MM.1S (cell line): ENCODE results near the gene C12orf50.
"Not testable (repeated sequence)": the region's sequence is repeated elsewhere in the genome, so short reads cannot be mapped to it uniquely, and the experiment has no call there.

Source experiments
- DNase-seq: peaks from one replicate; pipeline ENCODE4 v3.0.0-alpha.2; 2015
- H2AFZ ChIP-seq: fragments of 300-600 bp; sonication (generic); 2 replicates; pipeline ENCODE4 v1.6.0; 2016; ENCODE audit warnings: antibody characterized with exemption, low read length
- H3F3A ChIP-seq: fragments of 300-600 bp; sonication (generic); 2 replicates; pipeline ENCODE4 v1.6.1; 2016; ENCODE audit warnings: mild to moderate bottlenecking, antibody characterized with exemption, low read length, moderate library complexity, mixed read lengths; ENCODE audit not compliant: insufficient read depth
- H3K27ac ChIP-seq: fragments of 300-600 bp; sonication (generic); 2 replicates; pipeline ENCODE4 v1.5.1; 2016; ENCODE audit warnings: mild to moderate bottlenecking, low read length
- H3K27me3 ChIP-seq: fragments of 300-600 bp; sonication (generic); replicated peaks from 2 replicates; pipeline ENCODE4 v1.6.0; 2016; ENCODE audit warnings: low read length; ENCODE audit not compliant: insufficient read depth
- H3K36me3 ChIP-seq: fragments of 300-600 bp; sonication (generic); replicated peaks from 2 replicates; pipeline ENCODE4 v1.6.1; 2016; ENCODE audit warnings: mild to moderate bottlenecking, low read length, mixed read lengths; ENCODE audit not compliant: insufficient read depth
- H3K4me1 ChIP-seq: fragments of 300-600 bp; sonication (generic); 2 replicates; pipeline ENCODE4 v1.6.1; 2016; ENCODE audit warnings: low read length, mixed read lengths
- H3K4me2 ChIP-seq: fragments of 300-600 bp; sonication (generic); 2 replicates; pipeline ENCODE4 v1.6.0; 2016; ENCODE audit warnings: low read depth, low read length
- H3K4me3 ChIP-seq: fragments of 300-600 bp; sonication (generic); 2 replicates; pipeline ENCODE4 v1.5.1; 2016; ENCODE audit warnings: low read length, mixed read lengths
- H3K79me2 ChIP-seq: fragments of 300-600 bp; sonication (generic); 2 replicates; pipeline ENCODE4 v1.6.1; 2016; ENCODE audit warnings: mixed run types, low read length, mixed read lengths
- H3K9ac ChIP-seq: fragments of 300-600 bp; sonication (generic); 2 replicates; pipeline ENCODE4 v1.6.1; 2016; ENCODE audit warnings: low read length, mixed read lengths
- H3K9me2 ChIP-seq: fragments of 300-600 bp; sonication (generic); replicated peaks from 2 replicates; pipeline ENCODE4 v1.6.1; 2016; ENCODE audit warnings: mild to moderate bottlenecking, low read length, mixed read lengths; ENCODE audit not compliant: insufficient read depth
- H3K9me3 ChIP-seq: fragments of 300-600 bp; sonication (generic); replicated peaks from 2 replicates; pipeline ENCODE4 v1.6.1; 2016; ENCODE audit warnings: mild to moderate bottlenecking, low read length, mixed read lengths; ENCODE audit not compliant: insufficient read depth
- H4K20me1 ChIP-seq: fragments of 300-600 bp; sonication (generic); 2 replicates; pipeline ENCODE4 v1.6.1; 2016; ENCODE audit warnings: mild to moderate bottlenecking, low read length, moderate library complexity, mixed read lengths; ENCODE audit not compliant: insufficient read depth
- CTCF ChIP-seq: fragments of 300-600 bp; sonication (generic); IDR thresholded peaks from 2 replicates; pipeline ENCODE4 v1.5.1; 2016; ENCODE audit warnings: antibody characterized with exemption, low read length, mixed read lengths
- EZH2 ChIP-seq: fragments of 300-600 bp; sonication (generic); optimal IDR thresholded peaks from 2 replicates; pipeline ENCODE3; 2017; ENCODE audit warnings: low read depth, mild to moderate bottlenecking, antibody characterized with exemption, low read length, mixed read lengths
- EZH2phosphoT487 ChIP-seq: fragments of 300-600 bp; sonication (generic); IDR thresholded peaks from 2 replicates; pipeline ENCODE4 v1.6.1; 2018; ENCODE audit warnings: antibody characterized with exemption, low read length

The C12orf50 gene

GRCh38 chr12:87975879-87976278 lies 53.3 kb downstream of the C12orf50 start:
- TF ChIP-seq EZH2phosphoT487 (no peak), EZH2 (no peak), CTCF (no peak)
- no peak overlapping the region for H3K9ac ChIP-seq
- H3K4me2 ChIP-seq = no peak overlapping the region
- H4K20me1 ChIP-seq = no peaks in the 10 kb centered on the region
- H3K9me2 ChIP-seq = no peaks in the 10 kb centered on the region
- no peak overlapping the region for H3K27ac ChIP-seq
- no peaks in the 10 kb centered on the region for H3K4me1 ChIP-seq
- no peak for DNase-seq
- H3K27me3 ChIP-seq = no peaks in the 10 kb centered on the region
- H3K36me3 ChIP-seq = no peaks in the 10 kb centered on the region
- H3F3A ChIP-seq = no peaks in the 10 kb centered on the region
- no peaks in the 10 kb centered on the region for H3K9me3 ChIP-seq
- H3K79me2 ChIP-seq = no peaks in the 10 kb centered on the region
- no peak overlapping the region for H2AFZ ChIP-seq
- no peak overlapping the region for H3K4me3 ChIP-seq

GRCh38 chr12:87967871-87968270 lies 61.3 kb downstream of the C12orf50 start:
- no peak overlapping the region for H3K4me2 ChIP-seq
- H4K20me1 ChIP-seq = no peaks in the 10 kb centered on the region
- no peaks in the 10 kb centered on the region for H3K27me3 ChIP-seq
- no peak overlapping the region for H3K9ac ChIP-seq
- no peaks in the 10 kb centered on the region for H3K36me3 ChIP-seq
- H3K9me2 ChIP-seq = no peaks in the 10 kb centered on the region
- no peak overlapping the region for H2AFZ ChIP-seq
- no peaks in the 10 kb centered on the region for H3K9me3 ChIP-seq
- TF ChIP-seq EZH2phosphoT487 (no peak), CTCF (no peak), EZH2 (no peak)
- no peaks in the 10 kb centered on the region for H3F3A ChIP-seq
- DNase-seq = no peak
- no peak overlapping the region for H3K4me3 ChIP-seq
- no peaks in the 10 kb centered on the region for H3K79me2 ChIP-seq
- H3K4me1 ChIP-seq = no peaks in the 10 kb centered on the region
- no peak overlapping the region for H3K27ac ChIP-seq

GRCh38 chr12:87960566-87960965 lies 68.6 kb downstream of the C12orf50 start:
- Histone ChIP-seq H4K20me1 (no peaks in the 10 kb centered on the region), H3F3A (no peaks in the 10 kb centered on the region), H3K4me2 (no peak overlapping the region), H3K4me3 (no peak overlapping the region), H3K4me1 (no peaks in the 10 kb centered on the region), H2AFZ (no peak overlapping the region), H3K27ac (no peak overlapping the region), H3K27me3 (no peaks in the 10 kb centered on the region), H3K9ac (no peak overlapping the region), H3K79me2 (no peaks in the 10 kb centered on the region), H3K36me3 (no peaks in the 10 kb centered on the region), H3K9me3 (no peaks in the 10 kb centered on the region), H3K9me2 (no peaks in the 10 kb centered on the region)
- TF ChIP-seq CTCF = no peak
- no peak for TF ChIP-seq EZH2phosphoT487
- TF ChIP-seq EZH2 = no peak
- no peak for DNase-seq

- DNase-seq, H3K27me3 ChIP-seq, H4K20me1 ChIP-seq: not testable (repeated sequence)
Observed at GRCh38 chr12:87954028-87954427, 75.2 kb downstream of the C12orf50 start.

More at GRCh38 chr12:87954028-87954427, 75.2 kb downstream of the C12orf50 start:
- not testable (repeated sequence) for H3K4me1 ChIP-seq, H3K4me2 ChIP-seq, H2AFZ ChIP-seq, H3K9me3 ChIP-seq, H3K79me2 ChIP-seq, H3K9ac ChIP-seq, H3K36me3 ChIP-seq, H3K4me3 ChIP-seq, H3K27ac ChIP-seq, H3F3A ChIP-seq, H3K9me2 ChIP-seq
